ENCODE results near the gene LRP1-AS.

LRP1-AS gene

DNA sequence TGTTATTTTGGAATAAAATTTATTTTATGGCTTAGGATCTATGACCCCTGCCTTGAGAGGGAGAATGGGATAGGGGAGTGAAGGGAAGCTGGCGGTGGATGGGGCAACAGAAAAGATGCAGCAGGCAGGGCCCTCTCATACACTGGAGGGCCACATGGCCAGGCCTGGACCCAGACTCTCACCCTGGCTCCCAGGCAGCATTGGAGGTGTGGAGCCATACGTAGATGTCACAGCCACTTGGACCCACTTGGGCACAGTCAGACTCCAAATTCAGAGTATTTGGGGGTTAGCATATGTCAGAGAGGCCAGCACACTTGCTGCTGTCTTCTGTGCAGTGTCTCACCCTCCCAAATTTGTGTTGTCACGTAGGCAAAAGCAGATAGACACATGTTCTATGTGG, 52.0 kb downstream of the LRP1-AS start:
- no peak for DNase-seq
